HepG2 (cell line): ENCODE results near the gene ST14. TPM values are rescaled to one million over a fixed set of nuclear protein-coding genes. Genes with fewer than 3 reads are reported as not detected.

ENCODE experiments used
- ATAC-seq: fragments of 200-7000 bp; cut with Tn5 transposase; 3 replicates; pipeline ENCODE4 v1.9.1; 2020; ENCODE audit warnings: mild to moderate bottlenecking, moderate library complexity
- BruUV-seq: library from RNA; stranded (reverse); fragments of 400-500 nt; replicated peaks from 2 replicates; lab custom pipeline; 2021; lab: Mats Ljungman, UMichigan
- CTCF ChIA-PET: fragments of 300-600 bp; formaldehyde crosslinking; extraction: SDS; loops from one replicate; lab custom pipeline; 2021; ENCODE audit warnings: low total read pairs, inconsistent platforms, low intra/inter-chr PET ratio; lab: Yijun Ruan, JAX
- POLR2A ChIA-PET: fragments of 350-600 bp; sonication (Branson Sonifier 250); formaldehyde crosslinking; loops from one replicate; lab custom pipeline; 2020; ENCODE audit warnings: antibody characterized with exemption, inconsistent platforms; lab: Yijun Ruan, JAX
- DNase-seq: peaks from one replicate; pipeline ENCODE4 v3.0.0-alpha.2; 2015; ENCODE audit warnings: low spot score
- FAIRE-seq: peaks from 3 replicates; lab custom pipeline; 2011; peaks lifted over from hg19 to GRCh38; lab: Jason Lieb, UNC
- H2AFZ ChIP-seq: one replicate; pipeline ENCODE4 v1.6.1; 2011; ENCODE audit warnings: low read length, inconsistent platforms
- H3K27ac ChIP-seq: fragments of 300-600 bp; 3 replicates; pipeline ENCODE4 v1.8.0; 2011; ENCODE audit warnings: mixed run types, mild to moderate bottlenecking, mixed read lengths, low read length, inconsistent platforms; ENCODE audit not compliant: insufficient read depth; ENCODE audit errors: extremely low read length
- H3K27me3 ChIP-seq, 2 experiments: fragments of 200-600 bp in 1 of 2; 2 replicates in 1 of 2; 3 replicates in 1 of 2; pipeline versions ENCODE4 v1.6.0 to v1.8.0; 2011; ENCODE audit warnings: low read length in 2 of 2, mild to moderate bottlenecking in 2 of 2, moderate library complexity in 2 of 2, inconsistent platforms in 1 of 2; ENCODE audit not compliant: insufficient read depth in 2 of 2, control insufficient read depth in 1 of 2
- H3K36me3 ChIP-seq, 2 experiments: fragments of 200-600 bp in 1 of 2; replicated peaks in 1 of 2; 2 replicates in 1 of 2; 3 replicates in 1 of 2; pipeline versions ENCODE4 v1.5.1 to v1.8.0; 2011; ENCODE audit warnings: low read length in 2 of 2, inconsistent platforms in 1 of 2; ENCODE audit not compliant: insufficient read depth in 2 of 2, control insufficient read depth in 1 of 2
- H3K4me1 ChIP-seq: 2 replicates; pipeline ENCODE4 v1.5.1; 2012; ENCODE audit warnings: low read length, inconsistent platforms; ENCODE audit not compliant: insufficient read depth
- H3K4me2 ChIP-seq: 2 replicates; pipeline ENCODE4 v1.6.0; 2011; ENCODE audit warnings: low read depth, low read length, inconsistent platforms
- H3K4me3 ChIP-seq, 3 experiments: fragments of 200-600 bp in 1 of 3; sonication (generic), shearing (Covaris generic) in 1 of 3; replicated peaks in 1 of 3; 2 replicates each; pipeline ENCODE4 v1.5.1; 2011 to 2016; ENCODE audit warnings: low read length in 3 of 3, inconsistent platforms in 2 of 3, low read depth in 2 of 3, mild to moderate bottlenecking in 2 of 3, control low read depth in 1 of 3, mixed read lengths in 1 of 3; ENCODE audit not compliant: insufficient read depth in 1 of 3
- H3K79me2 ChIP-seq: one replicate; pipeline ENCODE4 v1.6.1; 2011; ENCODE audit warnings: low read length, inconsistent platforms; ENCODE audit not compliant: insufficient read depth
- H3K9ac ChIP-seq: 2 replicates; pipeline ENCODE4 v1.6.0; 2011; ENCODE audit warnings: mild to moderate bottlenecking, low read depth, low read length, inconsistent platforms; ENCODE audit not compliant: insufficient read depth
- H3K9me3 ChIP-seq: 2 replicates; pipeline ENCODE4 v1.5.1; 2012; ENCODE audit warnings: mild to moderate bottlenecking, low read length
- H4K20me1 ChIP-seq: 2 replicates; pipeline ENCODE4 v1.6.0; 2011; ENCODE audit warnings: inconsistent platforms, mild to moderate bottlenecking, low read length, moderate library complexity; ENCODE audit not compliant: insufficient read depth
- CCDC6 ChIP-seq: sonication (generic); formaldehyde crosslinking; IDR thresholded peaks from 2 replicates; pipeline ENCODE4 v1.8.1; 2022; ENCODE audit warnings: mild to moderate bottlenecking, missing genetic modification reagents, moderate library complexity
- IRF9 ChIP-seq: sonication (generic); formaldehyde crosslinking; IDR thresholded peaks from 2 replicates; pipeline ENCODE4 v1.8.0; 2022; ENCODE audit warnings: missing genetic modification reagents, mild to moderate bottlenecking, borderline replicate concordance
- SRSF4 ChIP-seq: fragments of 200-400 bp; formaldehyde crosslinking; IDR thresholded peaks from one replicate; pipeline ENCODE4 v1.6.1; 2018; ENCODE audit warnings: mild to moderate bottlenecking, low read depth, low read length, moderate library complexity; ENCODE audit not compliant: poor library complexity, severe bottlenecking
- ZBTB1 ChIP-seq: sonication (generic); formaldehyde crosslinking; IDR thresholded peaks from 2 replicates; pipeline ENCODE4 v1.4.0; 2020; ENCODE audit warnings: missing genetic modification reagents, borderline replicate concordance
- ZNF468 ChIP-seq: sonication (generic); formaldehyde crosslinking; IDR thresholded peaks from 2 replicates; pipeline ENCODE4 v1.8.0; 2022; ENCODE audit warnings: mild to moderate bottlenecking, moderate library complexity, missing genetic modification reagents
- WGBS: methylation state at CpG from one replicate; pipeline ENCODE4 v1.1.6; 2017; ENCODE audit warnings: low lambda C conversion rate; 5-methylcytosine and 5-hydroxymethylcytosine counted together
- in situ Hi-C: cut with HindIII; loops from 2 replicates; pipeline ENCODE4 v1.10.0; 2017; ENCODE audit warnings: low pct_unique_long_range_greater_than_20kb; ENCODE audit not compliant: extremely low pct_ligation_motif_present
- intact Hi-C: fragments of 100-400 bp; cut with micrococcal nuclease; formaldehyde crosslinking; loops from one replicate; pipeline ENCODE4 v1.10.0; 2022; ENCODE audit not compliant: unreplicated experiment
- polyA plus RNA-seq, 8 experiments: library from polyadenylated mRNA; depleted of rRNA in 3 of 8; stranded (reverse) in 7 of 8; unstranded in 1 of 8; fragments of >200 nt; fragmentation: Illumina TruSeq in 4 of 8; extraction: Trizol in 4 of 8; gene quantifications; 2 replicates each; pipeline versions ENCODE4 v1.2.1 to v1.2.3, GENCODE V29; 2011 to 2016; ENCODE audit warnings: low read depth in 4 of 8, missing spikeins in 1 of 8, mixed read lengths in 1 of 8; ENCODE audit not compliant: insufficient read depth in 1 of 8
- total RNA-seq, 5 experiments: library from RNA; depleted of rRNA; stranded (reverse); fragments of >200 nt; fragmentation: Illumina TruSeq; extraction: Trizol; gene quantifications; 2 replicates each; pipeline ENCODE4 v1.2.3, GENCODE V29; 2016; ENCODE audit warnings: low read depth in 1 of 5
- TF ChIP-seq, protein P1 (sequence below): sonication (generic); formaldehyde crosslinking; conservative IDR thresholded peaks from 2 replicates; pipeline ENCODE4 v1.8.0; 2022; ENCODE audit warnings: missing genetic modification reagents
- TF ChIP-seq, protein P2 (sequence below): sonication (generic); formaldehyde crosslinking; IDR thresholded peaks from 2 replicates; pipeline ENCODE4 v1.4.0; 2020; ENCODE audit warnings: missing genetic modification reagents, borderline replicate concordance
- TF ChIP-seq, protein P3 (sequence below): sonication (generic); formaldehyde crosslinking; IDR thresholded peaks from 2 replicates; pipeline ENCODE4 v1.8.0; 2022; ENCODE audit warnings: missing genetic modification reagents, mild to moderate bottlenecking, moderate library complexity, borderline replicate concordance

The ST14 gene
- total and polyA plus RNA-seq, 2 of the 13 experiments (the other 11 are each of a cell fraction or from before 2014, with no cell fraction given), result 0.88 to 1.4 TPM

DNA sequence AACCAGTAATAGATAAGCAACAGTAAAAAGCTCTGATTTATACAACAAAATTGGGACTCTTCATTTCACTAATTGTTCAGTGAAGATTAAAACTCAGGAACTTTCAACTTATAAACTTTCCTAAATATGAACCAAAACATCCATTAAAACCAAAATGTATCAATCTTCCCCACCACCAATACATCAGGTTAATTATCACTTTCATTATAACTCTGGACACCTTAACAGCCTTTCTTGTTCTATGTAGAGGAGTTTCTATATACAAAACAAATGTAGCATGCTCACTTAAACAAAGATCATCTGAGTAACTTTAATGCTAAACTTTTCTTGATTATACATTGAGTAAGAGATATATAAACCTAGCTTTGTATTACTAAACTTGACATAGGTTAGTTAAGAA is 74.7 kb downstream of the ST14 start (continued):
- TF ChIP-seq, protein P1, sequence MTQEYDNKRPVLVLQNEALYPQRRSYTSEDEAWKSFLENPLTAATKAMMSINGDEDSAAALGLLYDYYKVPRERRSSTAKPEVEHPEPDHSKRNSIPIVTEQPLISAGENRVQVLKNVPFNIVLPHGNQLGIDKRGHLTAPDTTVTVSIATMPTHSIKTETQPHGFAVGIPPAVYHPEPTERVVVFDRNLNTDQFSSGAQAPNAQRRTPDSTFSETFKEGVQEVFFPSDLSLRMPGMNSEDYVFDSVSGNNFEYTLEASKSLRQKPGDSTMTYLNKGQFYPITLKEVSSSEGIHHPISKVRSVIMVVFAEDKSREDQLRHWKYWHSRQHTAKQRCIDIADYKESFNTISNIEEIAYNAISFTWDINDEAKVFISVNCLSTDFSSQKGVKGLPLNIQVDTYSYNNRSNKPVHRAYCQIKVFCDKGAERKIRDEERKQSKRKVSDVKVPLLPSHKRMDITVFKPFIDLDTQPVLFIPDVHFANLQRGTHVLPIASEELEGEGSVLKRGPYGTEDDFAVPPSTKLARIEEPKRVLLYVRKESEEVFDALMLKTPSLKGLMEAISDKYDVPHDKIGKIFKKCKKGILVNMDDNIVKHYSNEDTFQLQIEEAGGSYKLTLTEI, result no peak

DNA sequence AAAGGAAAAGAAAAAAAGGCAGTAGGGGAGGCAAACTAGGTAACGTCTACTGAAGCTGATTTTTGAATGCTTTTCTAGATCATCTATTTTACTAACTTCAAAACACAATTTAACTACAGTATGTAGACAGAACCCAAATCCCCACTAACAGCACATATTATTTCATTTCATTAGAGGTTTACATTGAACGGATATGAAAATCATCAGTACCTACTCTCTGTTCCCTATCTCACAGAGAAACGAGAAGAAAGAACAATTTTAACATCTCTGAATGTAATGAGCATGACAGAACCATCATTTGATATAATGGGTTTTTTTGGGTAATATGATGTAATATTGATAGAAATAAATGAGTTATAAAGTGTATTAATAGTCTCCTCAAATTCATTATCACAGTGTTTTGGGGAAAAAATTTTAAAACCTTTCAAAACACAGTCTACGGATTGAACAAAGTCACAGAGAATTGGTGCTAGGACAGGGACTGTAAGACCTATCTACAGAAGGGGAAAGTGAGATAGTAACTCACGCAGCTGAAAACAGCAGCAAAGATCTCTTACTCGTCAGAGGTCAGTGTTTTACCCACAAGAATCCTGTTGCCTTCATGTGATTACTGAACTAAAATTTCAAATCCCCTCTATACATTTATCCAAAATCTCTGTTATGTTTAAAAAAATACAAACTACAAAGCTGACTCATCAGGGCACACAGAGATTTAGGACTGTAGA is 77.9 kb downstream of the ST14 start:
- no peak for DNase-seq
- intact Hi-C loops, result no loop called here
- no TSS peak for BruUV-seq
- 96% methylated on average over 6 of the region's 6 CpGs for WGBS
- no peaks in the 10 kb centered on the region for H3K79me2 ChIP-seq
- H3K9ac ChIP-seq, result no peak overlapping the region
- H4K20me1 ChIP-seq, result no peaks in the 10 kb centered on the region
- H3K4me1 ChIP-seq, result peaks cover 9% of the 10 kb centered on the region
- in situ Hi-C loops, result no loop called here
- no peak for TF ChIP-seq ZBTB1 (CRISPR knock-in tag)
- TF ChIP-seq, all 625 proteins: peak for 0
- Histone ChIP-seq H3K4me2 (no peak overlapping the region), H3K27ac (no peak overlapping the region), H2AFZ (no peak overlapping the region), H3K9me3 (no peaks in the 10 kb centered on the region), H3K27me3 (no peaks in the 10 kb centered on the region), H3K4me3 (no peak overlapping the region), H3K36me3 (peaks cover 6 to 32% of the 10 kb centered on the region in 2 experiments; a peak in 4 of 5 replicates)
- CTCF ChIA-PET, result no interaction called here
- FAIRE-seq (no peak), ATAC-seq (no peak)
- POLR2A ChIA-PET, result no interaction called here

DNA sequence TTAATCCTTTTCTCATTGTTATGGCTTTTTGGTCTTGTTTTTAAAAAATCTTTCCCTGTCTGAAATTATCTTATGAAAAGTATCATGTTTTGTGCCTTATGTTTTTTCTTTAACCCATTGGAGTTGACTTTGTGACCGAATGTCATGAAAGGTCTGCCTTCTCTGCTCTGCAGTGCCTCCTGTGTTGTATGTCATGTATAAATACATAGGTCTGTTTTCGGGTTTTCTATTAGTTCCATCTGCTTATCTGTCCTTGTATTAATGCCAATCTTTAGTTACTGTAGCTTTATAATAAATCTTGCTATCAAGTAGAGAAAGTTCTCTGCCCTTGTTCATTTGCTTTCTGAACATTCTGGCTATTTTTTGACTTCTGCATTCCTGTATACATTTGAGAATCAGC is 82.1 kb downstream of the ST14 start:
- intact Hi-C loops (no loop called here), in situ Hi-C loops (no loop called here)
- Histone ChIP-seq H3K36me3 (peaks cover 4 to 25% of the 10 kb centered on the region in 2 experiments; a peak in 3 of 5 replicates), H3K9ac (no peak overlapping the region), H2AFZ (no peak overlapping the region), H3K27me3 (no peaks in the 10 kb centered on the region), H3K4me2 (no peak overlapping the region), H3K4me3 (no peak overlapping the region), H3K9me3 (no peaks in the 10 kb centered on the region), H3K79me2 (no peaks in the 10 kb centered on the region), H3K27ac (no peak overlapping the region), H3K4me1 (peaks cover 10% of the 10 kb centered on the region; the same call in 1 of the 2 replicates), H4K20me1 (no peaks in the 10 kb centered on the region)
- TF ChIP-seq SRSF4, result no peak
- no peak for TF ChIP-seq ZNF468 (CRISPR knock-in tag)
- TF ChIP-seq CCDC6, result no peak
- TF ChIP-seq, protein P2, sequence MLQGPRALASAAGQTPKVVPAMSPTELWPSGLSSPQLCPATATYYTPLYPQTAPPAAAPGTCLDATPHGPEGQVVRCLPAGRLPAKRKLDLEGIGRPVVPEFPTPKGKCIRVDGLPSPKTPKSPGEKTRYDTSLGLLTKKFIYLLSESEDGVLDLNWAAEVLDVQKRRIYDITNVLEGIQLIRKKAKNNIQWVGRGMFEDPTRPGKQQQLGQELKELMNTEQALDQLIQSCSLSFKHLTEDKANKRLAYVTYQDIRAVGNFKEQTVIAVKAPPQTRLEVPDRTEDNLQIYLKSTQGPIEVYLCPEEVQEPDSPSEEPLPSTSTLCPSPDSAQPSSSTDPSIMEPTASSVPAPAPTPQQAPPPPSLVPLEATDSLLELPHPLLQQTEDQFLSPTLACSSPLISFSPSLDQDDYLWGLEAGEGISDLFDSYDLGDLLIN (CRISPR knock-in tag), result no peak
- TF ChIP-seq IRF9 (CRISPR knock-in tag), result no peak
- TF ChIP-seq, protein P3, sequence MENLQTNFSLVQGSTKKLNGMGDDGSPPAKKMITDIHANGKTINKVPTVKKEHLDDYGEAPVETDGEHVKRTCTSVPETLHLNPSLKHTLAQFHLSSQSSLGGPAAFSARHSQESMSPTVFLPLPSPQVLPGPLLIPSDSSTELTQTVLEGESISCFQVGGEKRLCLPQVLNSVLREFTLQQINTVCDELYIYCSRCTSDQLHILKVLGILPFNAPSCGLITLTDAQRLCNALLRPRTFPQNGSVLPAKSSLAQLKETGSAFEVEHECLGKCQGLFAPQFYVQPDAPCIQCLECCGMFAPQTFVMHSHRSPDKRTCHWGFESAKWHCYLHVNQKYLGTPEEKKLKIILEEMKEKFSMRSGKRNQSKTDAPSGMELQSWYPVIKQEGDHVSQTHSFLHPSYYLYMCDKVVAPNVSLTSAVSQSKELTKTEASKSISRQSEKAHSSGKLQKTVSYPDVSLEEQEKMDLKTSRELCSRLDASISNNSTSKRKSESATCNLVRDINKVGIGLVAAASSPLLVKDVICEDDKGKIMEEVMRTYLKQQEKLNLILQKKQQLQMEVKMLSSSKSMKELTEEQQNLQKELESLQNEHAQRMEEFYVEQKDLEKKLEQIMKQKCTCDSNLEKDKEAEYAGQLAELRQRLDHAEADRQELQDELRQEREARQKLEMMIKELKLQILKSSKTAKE, result no peak
- BruUV-seq, result no TSS peak
- 98% methylated on average over 2 of the region's 2 CpGs for WGBS
- FAIRE-seq (no peak), ATAC-seq (no peak), DNase-seq (no peak)
- ChIA-PET POLR2A (no interaction called here), CTCF (no interaction called here)
